Activated naive CD4-positive, alpha-beta T cell treated with anti-CD3 and anti-CD28 coated beads for 36 hours (primary cell): ENCODE measurements around the gene RFX8. TPM values are rescaled to one million over a fixed set of nuclear protein-coding genes. Genes with fewer than 3 reads are reported as not detected.
A peak's percentile ranks its signal among the peaks of the same experiment; 100 is the strongest.

ENCODE experiments used
- CTCF ChIA-PET: fragments of 350-600 bp; sonication (Branson Sonifier 250); formaldehyde crosslinking; loops from one replicate; lab custom pipeline; 2021; ENCODE audit warnings: antibody characterized with exemption; lab: Charles Lee
- DNase-seq: peaks from one replicate; pipeline ENCODE4 v3.0.0-alpha.2; 2020
- H3K27ac Mint-ChIP-seq: one replicate; pipeline ENCODE4 v1.8.0; 2021; ENCODE audit warnings: mild to moderate bottlenecking, mixed read lengths
- H3K27me3 Mint-ChIP-seq: one replicate; pipeline ENCODE4 v1.8.0; 2021; ENCODE audit warnings: low read depth, mixed read lengths
- H3K36me3 Mint-ChIP-seq: one replicate; pipeline ENCODE4 v1.8.0; 2021; ENCODE audit warnings: low read depth, mixed read lengths
- H3K4me1 Mint-ChIP-seq: one replicate; pipeline ENCODE4 v1.8.0; 2021; ENCODE audit warnings: low read depth, mixed read lengths
- H3K4me3 Mint-ChIP-seq: one replicate; pipeline ENCODE4 v1.8.0; 2021; ENCODE audit warnings: mild to moderate bottlenecking, moderate library complexity, mixed read lengths
- H3K9me3 Mint-ChIP-seq: one replicate; pipeline ENCODE4 v1.8.0; 2021; ENCODE audit warnings: mixed read lengths
- intact Hi-C: fragments of 100-400 bp; cut with micrococcal nuclease; formaldehyde crosslinking; loops from one replicate; pipeline ENCODE4 v1.15.1; 2023
- total RNA-seq, 2 experiments: library from RNA; stranded (reverse); gene quantifications; one replicate each; pipeline ENCODE4 v1.2.3, GENCODE V29; 2021

Gene RFX8
- total RNA-seq, 2 experiments from 2014 or later = 0.60 to 0.64 TPM

DNA sequence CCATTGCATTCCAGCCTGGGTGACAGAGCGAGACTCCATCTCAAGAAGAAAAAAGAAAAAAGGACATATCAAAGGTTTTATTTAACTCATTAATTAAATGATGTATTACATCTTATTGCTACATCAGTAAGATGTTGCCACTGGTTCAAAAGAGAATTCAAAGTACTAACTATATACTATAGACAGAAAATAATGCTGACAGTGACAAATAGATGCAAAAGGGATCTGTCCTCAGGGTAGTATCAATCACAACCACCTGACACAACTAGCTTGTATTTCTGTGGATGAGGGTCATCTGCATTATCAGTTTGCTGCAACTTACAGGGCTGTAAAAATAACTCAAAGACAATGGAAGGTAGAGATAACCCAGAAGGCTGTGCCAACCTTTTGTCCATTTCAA is 71.2 kb downstream of the RFX8 start:
- H3K9me3 Mint-ChIP-seq = no peaks in the 10 kb centered on the region
- CTCF ChIA-PET = interaction anchor here (0.7 to 1.3 kb wide), 3 partner anchors 18 to 837 kb away, joined by 3 read pairs; no protein-coding TSS in a partner anchor
- intact Hi-C loops = no loop called here
- no peaks in the 10 kb centered on the region for H3K36me3 Mint-ChIP-seq
- peaks cover 10% of the 10 kb centered on the region for H3K27me3 Mint-ChIP-seq
- no peak overlapping the region for H3K27ac Mint-ChIP-seq
- H3K4me3 Mint-ChIP-seq = no peak overlapping the region
- no peak for DNase-seq
- H3K4me1 Mint-ChIP-seq = no peaks in the 10 kb centered on the region

DNA sequence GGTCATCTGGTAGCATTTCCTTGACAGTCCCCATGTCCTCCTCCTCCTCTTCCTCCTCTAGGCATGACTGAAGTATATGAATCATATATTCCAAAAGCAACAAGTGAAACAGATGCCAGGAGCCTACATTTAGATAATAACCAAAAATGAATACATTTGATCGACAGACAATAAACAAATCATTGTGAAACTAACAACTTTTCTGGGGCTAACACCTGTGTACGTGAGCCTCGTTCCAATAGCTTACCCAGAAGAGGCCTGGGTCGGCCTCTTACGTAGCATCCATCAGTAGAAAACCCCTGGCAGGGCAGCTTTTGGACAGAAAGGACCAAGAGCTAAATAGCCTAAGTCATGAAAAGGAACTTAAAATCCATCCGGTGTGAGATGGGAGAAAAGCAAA is 72.3 kb downstream of the RFX8 start:
- H3K4me1 Mint-ChIP-seq = peaks cover 5% of the 10 kb centered on the region
- CTCF ChIA-PET = interaction anchor here (0.6 to 1.3 kb wide), 2 partner anchors 15 to 17 kb away, joined by 3 to 5 read pairs; partner anchors contain the start of gene CREG2
- peaks cover 10% of the 10 kb centered on the region for H3K27me3 Mint-ChIP-seq
- no peak overlapping the region for H3K4me3 Mint-ChIP-seq
- intact Hi-C loops = no loop called here
- no peak for DNase-seq
- no peak overlapping the region for H3K27ac Mint-ChIP-seq
- no peaks in the 10 kb centered on the region for H3K9me3 Mint-ChIP-seq
- H3K36me3 Mint-ChIP-seq = no peaks in the 10 kb centered on the region

DNA sequence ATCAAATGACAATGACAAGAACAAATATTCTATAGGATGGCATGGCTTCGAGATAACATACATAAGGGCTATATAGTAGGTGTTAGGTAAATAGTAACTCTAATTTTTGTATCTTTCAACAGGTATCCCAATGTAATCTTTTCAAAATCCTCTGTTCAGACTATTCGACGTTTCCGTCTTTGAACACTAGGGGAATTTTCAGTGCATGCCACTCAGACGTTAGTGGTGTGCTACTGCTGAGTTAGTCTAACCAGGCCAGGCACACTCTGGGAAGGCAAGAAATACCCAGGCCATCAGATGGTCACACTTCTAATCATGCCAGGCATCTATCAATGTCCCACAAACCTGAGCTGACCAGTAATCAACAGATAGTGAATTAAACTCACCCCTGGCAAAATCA is 73.0 kb downstream of the RFX8 start:
- peaks cover 13% of the 10 kb centered on the region for H3K27me3 Mint-ChIP-seq
- no peak for DNase-seq
- no peak overlapping the region for H3K4me3 Mint-ChIP-seq
- H3K27ac Mint-ChIP-seq = no peak overlapping the region
- H3K36me3 Mint-ChIP-seq = no peaks in the 10 kb centered on the region
- peaks cover 7% of the 10 kb centered on the region for H3K4me1 Mint-ChIP-seq
- intact Hi-C loops = no loop called here
- CTCF ChIA-PET = interaction anchor here (0.6 kb wide), 1 partner anchor 14 kb away, joined by 5 read pairs; the partner anchor contains the start of gene CREG2
- no peaks in the 10 kb centered on the region for H3K9me3 Mint-ChIP-seq

- no peaks in the 10 kb centered on the region for H3K36me3 Mint-ChIP-seq
- DNase-seq = no peak
- peaks cover 8% of the 10 kb centered on the region for H3K4me1 Mint-ChIP-seq
- intact Hi-C loops = no loop called here
- H3K9me3 Mint-ChIP-seq = no peaks in the 10 kb centered on the region
- no peak overlapping the region for H3K4me3 Mint-ChIP-seq
- CTCF ChIA-PET = interaction anchor here (0.9 kb wide), 1 partner anchor 13 kb away, joined by 4 read pairs; no protein-coding TSS in a partner anchor
- no peak overlapping the region for H3K27ac Mint-ChIP-seq
- peaks cover 13% of the 10 kb centered on the region for H3K27me3 Mint-ChIP-seq
These were observed 73.6 kb downstream of the RFX8 start for GRCh38 chr2:101401326-101401665.

GRCh38 chr2:101400506-101401325 is 74.2 kb downstream of the RFX8 start:
- CTCF ChIA-PET = interaction anchor here (0.6 to 1.0 kb wide), 3 partner anchors 12 to 88 kb away, joined by 3 to 4 read pairs (median 3); no protein-coding TSS in a partner anchor

DNA sequence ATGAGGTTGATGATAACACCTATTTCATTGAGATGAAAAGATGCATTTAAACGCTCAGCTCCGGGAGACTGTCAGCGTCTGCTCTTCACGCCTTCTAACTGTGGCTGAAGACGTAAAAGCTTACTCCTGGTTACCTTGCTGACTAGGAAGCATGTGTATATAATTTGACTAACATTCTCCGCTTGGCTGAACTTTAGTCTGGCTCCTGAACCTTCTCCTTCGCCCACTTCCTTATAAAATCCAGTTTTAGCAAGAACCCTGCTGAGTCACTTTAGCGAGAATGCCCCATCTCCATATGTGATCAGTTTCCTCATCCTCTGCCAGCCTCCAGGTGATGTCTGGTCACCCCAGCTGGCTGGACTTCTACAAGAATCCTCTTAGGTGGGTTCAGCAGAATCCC is 74.9 kb downstream of the RFX8 start:
- Mint-ChIP-seq H3K4me3 (no peak overlapping the region), H3K36me3 (no peaks in the 10 kb centered on the region), H3K27ac (no peak overlapping the region), H3K4me1 (peaks cover 10% of the 10 kb centered on the region), H3K9me3 (peaks cover 3% of the 10 kb centered on the region), H3K27me3 (peaks cover 15% of the 10 kb centered on the region)
- no peak for DNase-seq
- intact Hi-C loops = no loop called here
- CTCF ChIA-PET = interaction anchor here (0.6 to 1.1 kb wide), 3 partner anchors 38 to 89 kb away, joined by 3 read pairs; no protein-coding TSS in a partner anchor

More at GRCh38 chr2:101400506-101401325, 74.2 kb downstream of the RFX8 start:
- intact Hi-C loops = no loop called here
- Mint-ChIP-seq H3K36me3 (no peaks in the 10 kb centered on the region), H3K27me3 (peaks cover 15% of the 10 kb centered on the region), H3K4me3 (no peak overlapping the region), H3K9me3 (peaks cover 3% of the 10 kb centered on the region), H3K27ac (no peak overlapping the region), H3K4me1 (peaks cover 10% of the 10 kb centered on the region)
- no peak for DNase-seq

GRCh38 chr2:101399021-101399799 is 75.7 kb downstream of the RFX8 start:
- intact Hi-C loops = no loop called here
- H3K4me1 Mint-ChIP-seq = peaks cover 10% of the 10 kb centered on the region
- H3K27me3 Mint-ChIP-seq = peaks cover 15% of the 10 kb centered on the region

GRCh38 chr2:101398116-101398821 is 76.6 kb downstream of the RFX8 start:
- H3K27me3 Mint-ChIP-seq = peaks cover 15% of the 10 kb centered on the region
- CTCF ChIA-PET = interaction anchor here (1.3 to 1.8 kb wide), 3 partner anchors 9 to 21 kb away, joined by 4 to 8 read pairs (median 4); partner anchors contain the start of gene CREG2
- H3K4me3 Mint-ChIP-seq = no peak overlapping the region
- peaks cover 10% of the 10 kb centered on the region for H3K4me1 Mint-ChIP-seq
- H3K9me3 Mint-ChIP-seq = peaks cover 3% of the 10 kb centered on the region
- H3K27ac Mint-ChIP-seq = no peak overlapping the region
- H3K36me3 Mint-ChIP-seq = no peaks in the 10 kb centered on the region
- intact Hi-C loops = no loop called here
- DNase-seq = no peak

More at GRCh38 chr2:101399021-101399799, 75.7 kb downstream of the RFX8 start:
- H3K27ac Mint-ChIP-seq = no peak overlapping the region
- CTCF ChIA-PET = interaction anchor here (1.0 to 1.5 kb wide), 4 partner anchors 8 to 57 kb away, joined by 3 to 8 read pairs (median 4); partner anchors contain the start of gene CREG2
- no peak for DNase-seq
- no peaks in the 10 kb centered on the region for H3K36me3 Mint-ChIP-seq
- H3K9me3 Mint-ChIP-seq = peaks cover 3% of the 10 kb centered on the region
- no peak overlapping the region for H3K4me3 Mint-ChIP-seq

DNA sequence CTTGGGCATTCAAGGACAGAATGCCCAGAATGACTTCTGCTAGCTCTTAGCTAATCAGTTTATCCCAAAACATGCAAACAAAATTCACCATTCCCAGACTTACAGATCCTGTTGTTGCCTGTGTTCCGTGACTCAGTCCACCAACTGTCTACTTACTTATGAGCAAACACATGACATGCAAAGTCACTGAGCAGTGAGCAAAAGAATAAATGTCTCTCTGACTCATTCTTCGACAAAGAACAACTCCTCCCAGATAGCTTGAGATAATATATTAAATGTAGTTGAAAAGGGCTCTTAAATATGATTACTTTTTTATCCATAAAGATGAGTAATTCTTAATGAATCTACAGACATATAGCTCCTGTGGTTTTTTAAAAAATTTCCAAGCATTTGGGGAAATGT is 78.6 kb downstream of the RFX8 start:
- Mint-ChIP-seq H3K27ac (peak overlapping the region; percentile 13), H3K4me1 (peaks cover 10% of the 10 kb centered on the region), H3K4me3 (no peak overlapping the region), H3K27me3 (peaks cover 15% of the 10 kb centered on the region), H3K36me3 (no peaks in the 10 kb centered on the region), H3K9me3 (peaks cover 3% of the 10 kb centered on the region)
- DNase-seq = no peak
- CTCF ChIA-PET = interaction anchor here (0.6 to 1.1 kb wide), 2 partner anchors 9 to 15 kb away, joined by 3 to 6 read pairs; partner anchors contain the start of gene CREG2
- intact Hi-C loops = no loop called here

- Mint-ChIP-seq H3K4me3 (no peak overlapping the region), H3K27ac (peak overlapping the region; percentile 13), H3K36me3 (no peaks in the 10 kb centered on the region), H3K9me3 (peaks cover 3% of the 10 kb centered on the region), H3K4me1 (peaks cover 10% of the 10 kb centered on the region), H3K27me3 (peaks cover 13% of the 10 kb centered on the region)
- DNase-seq = no peak
- CTCF ChIA-PET = interaction anchor here (0.6 to 1.1 kb wide), 2 partner anchors 9 to 15 kb away, joined by 3 to 6 read pairs; partner anchors contain the start of gene CREG2
- intact Hi-C loops = no loop called here
These were observed 79.2 kb downstream of the RFX8 start for GRCh38 chr2:101395545-101396315.

GRCh38 chr2:101388232-101388631 is 86.7 kb downstream of the RFX8 start:
- intact Hi-C loops = no loop called here
- no peaks in the 10 kb centered on the region for H3K9me3 Mint-ChIP-seq
- CTCF ChIA-PET = interaction anchor here (0.6 to 3.9 kb wide), 11 partner anchors 11 to 491 kb away, joined by 3 to 23 read pairs (median 4); no protein-coding TSS in a partner anchor
- peaks cover 11% of the 10 kb centered on the region for H3K4me1 Mint-ChIP-seq
- no peak overlapping the region for H3K27ac Mint-ChIP-seq
- H3K36me3 Mint-ChIP-seq = no peaks in the 10 kb centered on the region
- H3K4me3 Mint-ChIP-seq = no peak overlapping the region
- H3K27me3 Mint-ChIP-seq = peaks cover 38% of the 10 kb centered on the region
- DNase-seq = no peak
